ENCODE results near the gene DCTPP1. TPM values are rescaled to one million over a fixed set of nuclear protein-coding genes. Genes with fewer than 3 reads are reported as not detected.

Gene DCTPP1
- total RNA-seq, 2 donors from 2014 or later = 3.3 to 15.0 TPM

- no peak overlapping the region for H3K4me3 ChIP-seq
- peak overlapping the region in 3 of 4 donors; percentile 96 to 100 (median 97) for H3K27ac ChIP-seq
- ATAC-seq (no peak), DNase-seq (no peak)
- H3K4me1 ChIP-seq = peaks cover 42% of the 10 kb centered on the region
- H3K36me3 ChIP-seq (replicated peaks in 1 of 2; ENCODE audit: insufficient read depth in 1 of 2, low read depth in 2 of 2) = no peaks in the 10 kb centered on the region
- intact Hi-C loops (cut with DNase I) = no loop called here
- no peaks in the 10 kb centered on the region for H3K9me3 ChIP-seq
- H3K27me3 ChIP-seq = no peaks in the 10 kb centered on the region
- no peak for TF ChIP-seq POLR2A (IDR thresholded peaks at IDR 0.05)
- no peak for TF ChIP-seq CTCF (IDR thresholded peaks at IDR 0.05)
- WGBS, 2 donors = 92% methylated on average over 2 to 8 of the region's 8 CpGs
Observed at GRCh38 chr16:30376461-30376902, 53.3 kb downstream of the DCTPP1 start.

GRCh38 chr16:30375864-30376263 lies 54.0 kb downstream of the DCTPP1 start:
- no peak for DNase-seq

GRCh38 chr16:30374538-30374937 lies 55.3 kb downstream of the DCTPP1 start, which contains the start of gene MYL11:
MYL11 (plus strand) TSS chr16:30374802; CDS start chr16:30374858, 56 bp downstream.
- TF ChIP-seq CTCF (IDR thresholded peaks at IDR 0.05) = no peak
- no peak for TF ChIP-seq POLR2A (IDR thresholded peaks at IDR 0.05)
- Histone ChIP-seq H3K9me3 (no peaks in the 10 kb centered on the region), H3K4me3 (no peak within 1 kb of the TSS), H3K4me1 (peaks cover 49% of the 10 kb centered on the region), H3K36me3 (replicated peaks in 1 of 2; ENCODE audit: insufficient read depth in 1 of 2, low read depth in 2 of 2) (no peaks in the 10 kb centered on the region), H3K27ac (peak within 1 kb of the TSS; percentile 23 to 89 (median 84)), H3K27me3 (no peaks in the 10 kb centered on the region)
- DNase-seq = no peak
- intact Hi-C loops (cut with DNase I) = no loop called here
- ATAC-seq = no peak
- WGBS, 2 donors = 98 to 100% methylated on average over 5 to 6 of the region's 6 CpGs

More at GRCh38 chr16:30375864-30376263, 54.0 kb downstream of the DCTPP1 start:
- H3K4me1 ChIP-seq = peaks cover 48% of the 10 kb centered on the region
- WGBS, 2 donors = 78 to 86% methylated on average over 6 to 8 of the region's 8 CpGs
- no peaks in the 10 kb centered on the region for H3K36me3 ChIP-seq (replicated peaks in 1 of 2; ENCODE audit: insufficient read depth in 1 of 2, low read depth in 2 of 2)
- no peak overlapping the region for H3K27ac ChIP-seq
- H3K4me3 ChIP-seq = no peak overlapping the region
- H3K27me3 ChIP-seq = no peaks in the 10 kb centered on the region
- ATAC-seq = no peak
- H3K9me3 ChIP-seq = no peaks in the 10 kb centered on the region
- intact Hi-C loops (cut with DNase I) = no loop called here
- TF ChIP-seq CTCF (IDR thresholded peaks at IDR 0.05) = no peak
- TF ChIP-seq POLR2A (IDR thresholded peaks at IDR 0.05) = no peak

Small RNA genes lying within 50 kb of the gene (small RNA-seq; reads per million reads assigned to genes)
- gene RF00019 = not detected
- gene RF00406 = not detected

Other genes with a start within 250 kb of the DCTPP1 start
- 10 to 100 TPM in 1 of 2 donors, 1 to 10 TPM in 1; 8.2 to 17.4 TPM for gene CORO1A, start 246.4 kb downstream of the DCTPP1 start, total RNA-seq
- 10 to 100 TPM; 47.5 to 54.7 TPM for gene BOLA2B, start 236.4 kb downstream of the DCTPP1 start, total RNA-seq
- gene SLX1A, start 236.2 kb downstream of the DCTPP1 start, total RNA-seq = 10 to 100 TPM; 41.5 to 65.3 TPM
- gene SULT1A3, start 230.8 kb downstream of the DCTPP1 start, total RNA-seq = 10 to 100 TPM in 1 of 2 donors, 1 to 10 TPM in 1; 5.7 to 63.3 TPM
- gene NPIPB13, start 181.6 kb downstream of the DCTPP1 start, total RNA-seq = 1 to 10 TPM in 1 of 2 donors, under 1 TPM in 1; 0.33 to 3.1 TPM
- gene CD2BP2, start 74.7 kb downstream of the DCTPP1 start, total RNA-seq = 10 to 100 TPM; 19.8 to 20.2 TPM
- 10 to 100 TPM; 17.9 to 22.1 TPM for gene TBC1D10B, start 59.5 kb downstream of the DCTPP1 start, total RNA-seq
- not detected for gene MYL11, start 55.2 kb downstream of the DCTPP1 start, total RNA-seq
- gene SEPTIN1, start 47.5 kb downstream of the DCTPP1 start, total RNA-seq = under 1 TPM; 0.26 to 0.33 TPM
- 10 to 100 TPM in 1 of 2 donors, 1 to 10 TPM in 1; 9.3 to 12.2 TPM for gene ZNF48, start 34.6 kb downstream of the DCTPP1 start, total RNA-seq
- 10 to 100 TPM; 16.6 to 18.8 TPM for gene ZNF771, start 22.4 kb downstream of the DCTPP1 start, total RNA-seq
- 10 to 100 TPM; 28.0 to 29.6 TPM for gene SEPHS2, start 15.8 kb upstream of the DCTPP1 start, total RNA-seq
- 1 to 10 TPM; 1.3 to 9.2 TPM for gene ITGAL, start 42.7 kb upstream of the DCTPP1 start, total RNA-seq
- gene ZNF768, start 96.5 kb upstream of the DCTPP1 start, total RNA-seq = 10 to 100 TPM; 17.8 to 24.1 TPM
- 10 to 100 TPM; 10.2 to 11.4 TPM for gene ZNF747, start 104.8 kb upstream of the DCTPP1 start, total RNA-seq
- gene ZNF764, start 128.3 kb upstream of the DCTPP1 start, total RNA-seq = 10 to 100 TPM in 1 of 2 donors, 1 to 10 TPM in 1; 8.3 to 23.7 TPM
- 10 to 100 TPM; 19.2 to 27.4 TPM for gene ZNF688, start 141.7 kb upstream of the DCTPP1 start, total RNA-seq
- 10 to 100 TPM; 10.9 to 16.1 TPM for gene ZNF785, start 155.7 kb upstream of the DCTPP1 start, total RNA-seq
- gene ZNF689, start 180.4 kb upstream of the DCTPP1 start, total RNA-seq = 1 to 10 TPM; 4.6 to 7.0 TPM
- gene PRR14, start 220.9 kb upstream of the DCTPP1 start, total RNA-seq = 10 to 100 TPM; 20.5 to 65.6 TPM
- 10 to 100 TPM; 20.8 to 76.8 TPM for gene FBRS, start 228.4 kb upstream of the DCTPP1 start, total RNA-seq

All from body of pancreas (tissue), 4 donors.